Small intestine (tissue), 7 donors: ENCODE results near the gene RANBP3L. TPM values are rescaled to one million over a fixed set of nuclear protein-coding genes. Genes with fewer than 3 reads are reported as not detected.
"Not testable (repeated sequence)": the region's sequence is repeated elsewhere in the genome, so short reads cannot be mapped to it uniquely, and the experiment has no call there.

Source experiments
- DNase-seq, 2 donors: peaks; one replicate each; pipeline versions ENCODE4 v3.0.0 to v3.0.0-alpha.2; 2013
- FAIRE-seq: peaks from 2 replicates; lab custom pipeline; 2012; peaks lifted over from hg19 to GRCh38; lab: Jason Lieb, UNC
- H3K27ac ChIP-seq, 3 donors: one replicate each; pipeline ENCODE4 v1.5.1; 2013; ENCODE audit warnings: low read length in 2 of 3, mild to moderate bottlenecking in 2 of 3, control low read depth in 1 of 3, inconsistent platforms in 1 of 3, low read depth in 1 of 3, moderate library complexity in 1 of 3
- H3K27me3 ChIP-seq, 3 donors: one replicate each; pipeline ENCODE4 v1.6.1; 2013; ENCODE audit warnings: low read length in 3 of 3, inconsistent platforms in 1 of 3; ENCODE audit not compliant: control insufficient read depth in 3 of 3, insufficient read depth in 3 of 3
- H3K36me3 ChIP-seq, 3 donors: one replicate each; pipeline ENCODE4 v1.6.1; 2013; ENCODE audit warnings: low read length in 3 of 3, inconsistent platforms in 1 of 3, low read depth in 1 of 3, mild to moderate bottlenecking in 1 of 3, moderate library complexity in 1 of 3; ENCODE audit not compliant: control insufficient read depth in 3 of 3, insufficient read depth in 2 of 3
- H3K4me1 ChIP-seq, 3 donors: one replicate each; pipeline ENCODE4 v1.6.1; 2013; ENCODE audit warnings: low read length in 2 of 3, inconsistent platforms in 1 of 3, low read depth in 1 of 3, mild to moderate bottlenecking in 1 of 3, moderate library complexity in 1 of 3; ENCODE audit not compliant: control insufficient read depth in 3 of 3, insufficient read depth in 2 of 3
- H3K4me3 ChIP-seq, 3 donors: one replicate each; pipeline ENCODE4 v1.5.1; 2013; ENCODE audit warnings: low read length in 3 of 3, control low read depth in 1 of 3, inconsistent platforms in 1 of 3, low read depth in 1 of 3, mild to moderate bottlenecking in 1 of 3, moderate library complexity in 1 of 3
- H3K9me3 ChIP-seq, 2 donors: one replicate each; pipeline ENCODE4 v1.6.1; 2013; ENCODE audit warnings: low read depth in 1 of 2, low read length in 1 of 2; ENCODE audit not compliant: control insufficient read depth in 2 of 2, insufficient read depth in 1 of 2
- WGBS, 3 donors: extraction: QIAGEN DNeasy Blood & Tissue Kit; methylation state at CpG; one replicate each; pipeline ENCODE4 v1.1.7; 2013; 5-methylcytosine and 5-hydroxymethylcytosine counted together
- polyA plus RNA-seq, 4 donors: library from polyadenylated mRNA; stranded (reverse) in 3 of 4; unstranded in 1 of 4; fragments of 200-250 nt in 3 of 4; fragments of 120-200 nt in 1 of 4; gene quantifications; one replicate each; pipeline versions ENCODE4 v1.2.1 to v1.2.3, GENCODE V29; 2013
- donor health status: healthy with polysubstance abuse.
- donor health status: control.
- donor health status: control.
- donor health status: Bipolar disorder and iron deficiency.
- donor health status: healthy.

The RANBP3L gene
- polyA plus RNA-seq, 4 donors, result 0.25 to 0.31 TPM; not detected in 2

GRCh38 chr5:36214436-36214835 is 87.3 kb downstream of the RANBP3L start:
- FAIRE-seq (no peak), DNase-seq (no peak)
- Histone ChIP-seq H3K9me3 (no peaks in the 10 kb centered on the region), H3K27ac (no peak overlapping the region), H3K4me3 (no peak overlapping the region), H3K27me3 (no peaks in the 10 kb centered on the region), H3K36me3 (peaks cover 0 to 8% (median 8%) of the 10 kb centered on the region in 3 donors), H3K4me1 (no peaks in the 10 kb centered on the region)
- 89 to 92% (median 89%) methylated on average over 3 of the region's 3 CpGs for WGBS, 3 donors

- Histone ChIP-seq H3K36me3 (peaks cover 3 to 7% (median 7%) of the 10 kb centered on the region in 3 donors), H3K4me3 (no peak overlapping the region), H3K27me3 (no peaks in the 10 kb centered on the region), H3K9me3 (no peaks in the 10 kb centered on the region), H3K4me1 (no peaks in the 10 kb centered on the region), H3K27ac (no peak overlapping the region)
- DNase-seq (no peak), FAIRE-seq (no peak)
- WGBS, 3 donors, result 91 to 95% (median 92%) methylated on average over 3 of the region's 3 CpGs
These were observed 92.0 kb downstream of the RANBP3L start for GRCh38 chr5:36209664-36210063.

GRCh38 chr5:36208786-36209185 is 92.9 kb downstream of the RANBP3L start:
- FAIRE-seq, result no peak
- 97 to 99% (median 98%) methylated on average over 2 of the region's 2 CpGs for WGBS, 3 donors

GRCh38 chr5:36206913-36207312 is 94.8 kb downstream of the RANBP3L start:
- H3K27ac ChIP-seq, result no peak overlapping the region
- H3K9me3 ChIP-seq, result no peaks in the 10 kb centered on the region
- FAIRE-seq (no peak), DNase-seq (no peak)
- no peaks in the 10 kb centered on the region for H3K27me3 ChIP-seq
- H3K4me1 ChIP-seq, result no peaks in the 10 kb centered on the region
- peaks cover 6 to 8% (median 7%) of the 10 kb centered on the region in 3 donors for H3K36me3 ChIP-seq
- H3K4me3 ChIP-seq, result no peak overlapping the region

More at GRCh38 chr5:36208786-36209185, 92.9 kb downstream of the RANBP3L start:
- no peak for DNase-seq
- Histone ChIP-seq H3K9me3 (no peaks in the 10 kb centered on the region), H3K4me3 (no peak overlapping the region), H3K4me1 (no peaks in the 10 kb centered on the region), H3K36me3 (peaks cover 3 to 7% (median 6%) of the 10 kb centered on the region in 3 donors), H3K27me3 (no peaks in the 10 kb centered on the region), H3K27ac (no peak overlapping the region)

- no peaks in the 10 kb centered on the region for H3K27me3 ChIP-seq
- H3K9me3 ChIP-seq, result no peaks in the 10 kb centered on the region
- H3K36me3 ChIP-seq, result peaks cover 3 to 8% (median 4%) of the 10 kb centered on the region in 3 donors
- DNase-seq (no peak), FAIRE-seq (no peak)
- H3K4me3 ChIP-seq, result no peak overlapping the region
- H3K4me1 ChIP-seq, result no peaks in the 10 kb centered on the region
- no peak overlapping the region for H3K27ac ChIP-seq
- WGBS, 3 donors, result 85 to 95% (median 89%) methylated on average over 2 of the region's 2 CpGs
These were observed 96.4 kb downstream of the RANBP3L start for GRCh38 chr5:36205329-36205728.

- no peak for FAIRE-seq
- no peak for DNase-seq
These were observed 99.2 kb downstream of the RANBP3L start for GRCh38 chr5:36202521-36202961.

GRCh38 chr5:36200513-36200912 is 101.2 kb downstream of the RANBP3L start:
- no peak overlapping the region for H3K4me3 ChIP-seq
- no peaks in the 10 kb centered on the region for H3K27me3 ChIP-seq
- WGBS, 3 donors, result 75 to 91% (median 88%) methylated on average over 4 of the region's 4 CpGs
- H3K9me3 ChIP-seq, result no peaks in the 10 kb centered on the region
- DNase-seq, result no peak
- no peak for FAIRE-seq
- H3K27ac ChIP-seq, result no peak overlapping the region
- peaks cover 4 to 5% (median 5%) of the 10 kb centered on the region in 3 donors for H3K36me3 ChIP-seq
- H3K4me1 ChIP-seq, result no peaks in the 10 kb centered on the region

More at GRCh38 chr5:36202521-36202961, 99.2 kb downstream of the RANBP3L start:
- Histone ChIP-seq H3K9me3 (no peaks in the 10 kb centered on the region), H3K27me3 (no peaks in the 10 kb centered on the region), H3K4me1 (no peaks in the 10 kb centered on the region), H3K4me3 (no peak overlapping the region), H3K27ac (no peak overlapping the region), H3K36me3 (peaks cover 3 to 8% (median 4%) of the 10 kb centered on the region in 3 donors)
- WGBS, 3 donors, result 74 to 84% (median 79%) methylated on average over 3 of the region's 3 CpGs

- Histone ChIP-seq H3K36me3 (peaks cover 4 to 5% (median 4%) of the 10 kb centered on the region in 3 donors), H3K4me1 (no peaks in the 10 kb centered on the region), H3K4me3 (no peak overlapping the region), H3K27ac (no peak overlapping the region), H3K27me3 (no peaks in the 10 kb centered on the region), H3K9me3 (no peaks in the 10 kb centered on the region)
- 86 to 95% (median 89%) methylated on average over 2 of the region's 2 CpGs for WGBS, 3 donors
- DNase-seq, result no peak
- FAIRE-seq, result no peak
These were observed 102.1 kb downstream of the RANBP3L start for GRCh38 chr5:36199620-36200019.

GRCh38 chr5:36198783-36199182 is 102.9 kb downstream of the RANBP3L start:
- not testable (repeated sequence) for H3K27me3 ChIP-seq, H3K4me1 ChIP-seq, DNase-seq, H3K9me3 ChIP-seq, FAIRE-seq, H3K36me3 ChIP-seq, H3K27ac ChIP-seq, H3K4me3 ChIP-seq
- 78 to 95% (median 84%) methylated on average over 2 to 3 of the region's 3 CpGs for WGBS, 3 donors
